ENCODE measurements around the gene ARSA. TPM values are rescaled to one million over a fixed set of nuclear protein-coding genes. Genes with fewer than 3 reads are reported as not detected.

ARSA gene
- total RNA-seq, 4 donors from 2014 or later = 37.0 to 51.3 (median 42.2) TPM

- peaks cover 28% of the 10 kb centered on the region for H3K36me3 ChIP-seq
Measured at GRCh38 chr22:50575426-50575941, 52.5 kb downstream of the ARSA start.

More at GRCh38 chr22:50575426-50575941, 52.5 kb downstream of the ARSA start:
- peaks cover 14% of the 10 kb centered on the region for H3K4me1 ChIP-seq
- H3K4me3 ChIP-seq = no peak overlapping the region
- no peaks in the 10 kb centered on the region for H3K27me3 ChIP-seq
- no peak overlapping the region for H3K27ac ChIP-seq
- no peaks in the 10 kb centered on the region for H3K9me3 ChIP-seq
- DNase-seq (ENCODE audit: low spot score in 2 of 2) = peak in 1 of 2 donors; percentile 33
- TF ChIP-seq EP300 (IDR thresholded peaks at IDR 0.05) (no peak), POLR2A (IDR thresholded peaks at IDR 0.05) (no peak), POLR2AphosphoS5 (IDR thresholded peaks at IDR 0.05) (no peak)
- WGBS = 87% methylated on average over 8 of the region's 8 CpGs

Other genes with a start within 250 kb of the ARSA start
- 100 to 1,000 TPM in 3 of 4 donors, 10 to 100 TPM in 1; 92.5 to 137 (median 115) TPM for gene SBF1, start 153.1 kb downstream of the ARSA start, total RNA-seq
- 1 to 10 TPM in 1 of 4 donors, under 1 TPM in 2, not detected in 1; 0.24 to 2.7 (median 0.30) TPM for gene ADM2, start 146.6 kb downstream of the ARSA start, total RNA-seq
- not detected for gene MIOX, start 141.3 kb downstream of the ARSA start, total RNA-seq
- gene LMF2, start 120.5 kb downstream of the ARSA start, total RNA-seq = 10 to 100 TPM; 28.9 to 65.6 (median 44.7) TPM
- 10 to 100 TPM; 39.6 to 51.9 (median 50.0) TPM for gene NCAPH2, start 119.9 kb downstream of the ARSA start, total RNA-seq
- gene SCO2, start 102.6 kb downstream of the ARSA start, total RNA-seq = 1 to 10 TPM in 3 of 4 donors, not detected in 1; 1.7 to 7.9 (median 4.7) TPM
- 10 to 100 TPM; 23.6 to 46.9 (median 30.8) TPM for gene TYMP, start 98.1 kb downstream of the ARSA start, total RNA-seq
- under 1 TPM in 1 of 4 donors, not detected in 3; 0.26 TPM for gene KLHDC7B, start 82.3 kb downstream of the ARSA start, total RNA-seq
- gene SYCE3, start 65.2 kb downstream of the ARSA start, total RNA-seq = not detected
- gene CPT1B, start 49.7 kb downstream of the ARSA start, total RNA-seq = 10 to 100 TPM; 12.7 to 46.6 (median 19.2) TPM
- gene CHKB, start 45.3 kb downstream of the ARSA start, total RNA-seq = 10 to 100 TPM; 43.0 to 86.5 (median 73.0) TPM
- gene MAPK8IP2, start 27.4 kb downstream of the ARSA start, total RNA-seq = 1 to 10 TPM; 2.6 to 4.4 (median 3.7) TPM
- gene SHANK3, start 44.7 kb upstream of the ARSA start, total RNA-seq = 10 to 100 TPM in 2 of 4 donors, 1 to 10 TPM in 2; 2.9 to 15.9 (median 9.5) TPM
- gene ACR, start 110.1 kb upstream of the ARSA start, total RNA-seq = not detected
- gene RABL2B, start 155.5 kb upstream of the ARSA start, total RNA-seq = 10 to 100 TPM; 16.6 to 28.4 (median 24.8) TPM